ENCODE measurements around the gene IL1RAPL1.

DNA sequence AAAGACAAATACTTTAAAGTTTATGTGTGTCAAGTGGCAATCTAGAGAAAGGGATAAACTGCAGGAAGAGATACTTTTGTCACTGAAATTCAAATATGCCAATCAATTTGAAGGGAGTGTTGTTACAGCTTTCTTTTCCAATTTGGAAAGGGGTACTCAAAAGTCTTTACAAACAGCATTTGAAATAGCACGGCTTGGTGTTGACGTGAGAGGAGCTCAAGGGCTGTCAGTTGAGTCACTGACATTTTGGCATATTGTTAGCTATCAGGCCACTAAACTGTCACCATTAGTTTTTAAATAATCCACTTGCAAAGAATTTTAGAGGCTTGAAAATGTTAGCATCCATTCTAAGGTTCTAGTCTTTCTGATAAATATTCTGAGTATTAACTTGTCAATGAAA, 698.4 kb downstream of the IL1RAPL1 start:
- TF ChIP-seq, protein P1, sequence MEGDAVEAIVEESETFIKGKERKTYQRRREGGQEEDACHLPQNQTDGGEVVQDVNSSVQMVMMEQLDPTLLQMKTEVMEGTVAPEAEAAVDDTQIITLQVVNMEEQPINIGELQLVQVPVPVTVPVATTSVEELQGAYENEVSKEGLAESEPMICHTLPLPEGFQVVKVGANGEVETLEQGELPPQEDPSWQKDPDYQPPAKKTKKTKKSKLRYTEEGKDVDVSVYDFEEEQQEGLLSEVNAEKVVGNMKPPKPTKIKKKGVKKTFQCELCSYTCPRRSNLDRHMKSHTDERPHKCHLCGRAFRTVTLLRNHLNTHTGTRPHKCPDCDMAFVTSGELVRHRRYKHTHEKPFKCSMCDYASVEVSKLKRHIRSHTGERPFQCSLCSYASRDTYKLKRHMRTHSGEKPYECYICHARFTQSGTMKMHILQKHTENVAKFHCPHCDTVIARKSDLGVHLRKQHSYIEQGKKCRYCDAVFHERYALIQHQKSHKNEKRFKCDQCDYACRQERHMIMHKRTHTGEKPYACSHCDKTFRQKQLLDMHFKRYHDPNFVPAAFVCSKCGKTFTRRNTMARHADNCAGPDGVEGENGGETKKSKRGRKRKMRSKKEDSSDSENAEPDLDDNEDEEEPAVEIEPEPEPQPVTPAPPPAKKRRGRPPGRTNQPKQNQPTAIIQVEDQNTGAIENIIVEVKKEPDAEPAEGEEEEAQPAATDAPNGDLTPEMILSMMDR (IDR thresholded peaks at IDR 0.05; ENCODE audit: insufficient read depth, low read depth, low read length): no peak
- no peak for TF ChIP-seq EZH2 (IDR thresholded peaks at IDR 0.05; ENCODE audit: insufficient read depth, low read length)
